Measurements from ENCODE around the gene BMS1. TPM values are rescaled to one million over a fixed set of nuclear protein-coding genes. Genes with fewer than 3 reads are reported as not detected.

The BMS1 gene
- total RNA-seq, 1 experiment from 2014 or later = 28.1 TPM

DNA sequence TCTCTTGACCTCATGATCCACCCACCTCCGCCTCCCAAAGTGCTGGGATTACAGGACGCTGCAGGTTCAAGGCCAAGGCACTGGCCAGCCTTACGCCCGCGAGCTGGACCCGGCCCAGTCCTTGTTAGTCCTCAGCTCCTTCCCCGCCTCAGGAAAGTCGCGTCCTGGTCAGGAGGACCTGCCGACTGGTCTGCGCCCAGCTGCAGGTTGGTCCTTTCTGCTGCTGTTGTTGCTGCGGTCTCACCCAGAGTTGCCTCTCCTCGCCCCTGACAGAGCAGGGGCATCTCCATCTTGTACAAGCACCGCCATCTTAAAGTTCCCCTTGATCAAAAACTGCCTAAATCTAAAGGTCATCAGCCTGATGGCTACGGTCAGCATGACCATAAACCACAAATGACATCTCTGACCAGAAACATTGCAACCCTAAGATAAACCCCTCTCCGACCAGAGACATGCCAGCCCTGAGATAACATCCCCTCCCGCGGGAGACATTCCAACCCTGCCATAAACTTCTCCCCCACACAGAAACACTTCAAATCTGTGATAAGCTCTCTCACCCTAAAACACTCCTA is 13.9 kb upstream of the BMS1 start:
- no peaks in the 10 kb centered on the region for H3K27me3 Mint-ChIP-seq (ENCODE audit: insufficient read depth, unreplicated experiment)
- H3K4me1 Mint-ChIP-seq (ENCODE audit: insufficient read depth, unreplicated experiment) = no peaks in the 10 kb centered on the region
- H3K27ac Mint-ChIP-seq (ENCODE audit: low read depth, unreplicated experiment) = no peak overlapping the region
- TF ChIP-seq, protein P1, sequence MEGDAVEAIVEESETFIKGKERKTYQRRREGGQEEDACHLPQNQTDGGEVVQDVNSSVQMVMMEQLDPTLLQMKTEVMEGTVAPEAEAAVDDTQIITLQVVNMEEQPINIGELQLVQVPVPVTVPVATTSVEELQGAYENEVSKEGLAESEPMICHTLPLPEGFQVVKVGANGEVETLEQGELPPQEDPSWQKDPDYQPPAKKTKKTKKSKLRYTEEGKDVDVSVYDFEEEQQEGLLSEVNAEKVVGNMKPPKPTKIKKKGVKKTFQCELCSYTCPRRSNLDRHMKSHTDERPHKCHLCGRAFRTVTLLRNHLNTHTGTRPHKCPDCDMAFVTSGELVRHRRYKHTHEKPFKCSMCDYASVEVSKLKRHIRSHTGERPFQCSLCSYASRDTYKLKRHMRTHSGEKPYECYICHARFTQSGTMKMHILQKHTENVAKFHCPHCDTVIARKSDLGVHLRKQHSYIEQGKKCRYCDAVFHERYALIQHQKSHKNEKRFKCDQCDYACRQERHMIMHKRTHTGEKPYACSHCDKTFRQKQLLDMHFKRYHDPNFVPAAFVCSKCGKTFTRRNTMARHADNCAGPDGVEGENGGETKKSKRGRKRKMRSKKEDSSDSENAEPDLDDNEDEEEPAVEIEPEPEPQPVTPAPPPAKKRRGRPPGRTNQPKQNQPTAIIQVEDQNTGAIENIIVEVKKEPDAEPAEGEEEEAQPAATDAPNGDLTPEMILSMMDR (IDR thresholded peaks at IDR 0.05; ENCODE audit: unreplicated experiment) = no peak
- no peaks in the 10 kb centered on the region for H3K36me3 Mint-ChIP-seq (ENCODE audit: insufficient read depth, unreplicated experiment)
- no peak for DNase-seq (ENCODE audit: unreplicated experiment)
- no peak overlapping the region for H3K4me3 Mint-ChIP-seq (ENCODE audit: unreplicated experiment)
- no TSS peak for BruUV-seq (replicated peaks)
- CTCF ChIA-PET = interaction anchor here (0.6 kb wide), 1 partner anchor 48 kb away, joined by 4 read pairs; no protein-coding TSS in a partner anchor
- intact Hi-C loops (cut with micrococcal nuclease) = no loop called here
- POLR2A ChIA-PET = interaction anchor here (1.7 kb wide), 1 partner anchor 8 kb away, joined by 7 read pairs; no protein-coding TSS in a partner anchor
- H3K9me3 Mint-ChIP-seq (ENCODE audit: unreplicated experiment) = peaks cover 18% of the 10 kb centered on the region

DNA sequence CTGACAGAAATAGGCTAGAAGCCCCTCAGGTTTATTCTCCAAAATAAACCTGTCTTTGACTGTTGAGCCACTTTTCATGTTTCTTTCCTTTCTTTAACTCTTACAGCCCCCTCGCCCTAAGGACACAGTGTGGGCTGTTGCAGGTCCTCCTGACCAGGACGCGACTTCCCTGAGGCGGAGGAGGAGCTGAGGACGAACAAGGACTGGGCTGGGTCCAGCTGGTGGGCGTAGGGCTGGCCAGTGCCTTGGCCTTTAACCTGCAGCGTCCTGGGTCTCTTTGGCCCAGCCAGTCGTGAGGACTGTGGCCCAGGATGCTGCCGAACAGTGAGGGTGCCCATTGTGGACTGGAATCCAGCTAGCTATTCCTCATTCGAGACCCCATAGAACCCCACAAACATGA is 13.4 kb upstream of the BMS1 start:
- Mint-ChIP-seq H3K4me3 (ENCODE audit: unreplicated experiment) (no peak overlapping the region), H3K27me3 (ENCODE audit: insufficient read depth, unreplicated experiment) (no peaks in the 10 kb centered on the region), H3K4me1 (ENCODE audit: insufficient read depth, unreplicated experiment) (no peaks in the 10 kb centered on the region), H3K36me3 (ENCODE audit: insufficient read depth, unreplicated experiment) (no peaks in the 10 kb centered on the region), H3K27ac (ENCODE audit: low read depth, unreplicated experiment) (no peak overlapping the region), H3K9me3 (ENCODE audit: unreplicated experiment) (peaks cover 13% of the 10 kb centered on the region)
- no TSS peak for BruUV-seq (replicated peaks)
- no peak for DNase-seq (ENCODE audit: unreplicated experiment)
- TF ChIP-seq, protein P1 (IDR thresholded peaks at IDR 0.05; ENCODE audit: unreplicated experiment) = no peak
- intact Hi-C loops (cut with micrococcal nuclease) = no loop called here
- ChIA-PET POLR2A (no interaction called here), CTCF (no interaction called here)

DNA sequence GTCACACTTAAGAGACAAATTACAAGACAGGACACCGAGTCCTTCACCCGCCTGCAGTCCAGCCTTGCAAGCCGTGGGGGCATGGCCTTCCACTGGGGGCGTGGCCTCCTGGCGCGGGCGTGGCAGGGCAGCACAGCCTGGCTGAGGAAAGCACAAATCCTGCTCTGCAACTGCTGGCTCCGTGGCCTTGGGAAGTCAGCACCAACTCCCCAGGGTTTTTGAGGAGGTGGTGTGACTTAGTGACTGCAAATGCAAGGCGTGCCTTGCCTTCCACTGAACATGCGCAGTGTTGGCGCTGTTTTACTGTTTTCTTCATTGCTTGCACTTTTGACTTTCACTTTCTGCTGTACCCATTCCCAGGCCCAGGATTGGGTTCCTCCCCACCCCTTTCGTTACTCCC is 12.9 kb upstream of the BMS1 start:
- POLR2A ChIA-PET = no interaction called here
- no peaks in the 10 kb centered on the region for H3K4me1 Mint-ChIP-seq (ENCODE audit: insufficient read depth, unreplicated experiment)
- TF ChIP-seq, protein P1 (IDR thresholded peaks at IDR 0.05; ENCODE audit: unreplicated experiment) = no peak
- no peaks in the 10 kb centered on the region for H3K27me3 Mint-ChIP-seq (ENCODE audit: insufficient read depth, unreplicated experiment)
- H3K36me3 Mint-ChIP-seq (ENCODE audit: insufficient read depth, unreplicated experiment) = no peaks in the 10 kb centered on the region
- intact Hi-C loops (cut with micrococcal nuclease) = no loop called here
- BruUV-seq (replicated peaks) = no TSS peak
- DNase-seq (ENCODE audit: unreplicated experiment) = no peak
- CTCF ChIA-PET = no interaction called here
- no peak overlapping the region for H3K4me3 Mint-ChIP-seq (ENCODE audit: unreplicated experiment)
- H3K27ac Mint-ChIP-seq (ENCODE audit: low read depth, unreplicated experiment) = no peak overlapping the region
- H3K9me3 Mint-ChIP-seq (ENCODE audit: unreplicated experiment) = peaks cover 13% of the 10 kb centered on the region

DNA sequence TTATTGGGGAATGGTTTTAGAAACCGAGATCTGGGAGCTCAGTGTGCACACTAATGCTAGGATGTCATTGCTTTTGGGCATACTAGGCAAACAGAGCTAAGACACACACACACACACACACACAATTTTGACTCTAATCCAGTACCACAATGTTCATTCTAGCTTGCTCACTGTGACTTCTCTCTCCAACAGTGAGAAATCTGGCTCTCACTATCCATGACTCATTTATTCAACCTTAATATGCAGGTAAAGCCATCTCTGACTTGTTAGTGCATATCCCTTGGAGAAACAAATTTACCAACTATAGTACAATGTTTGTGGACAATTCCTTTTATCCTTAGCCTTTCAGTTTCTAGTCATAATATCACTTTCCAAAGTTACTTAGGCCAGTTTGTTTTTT is 5.9 kb upstream of the BMS1 start:
- TF ChIP-seq, protein P1 (IDR thresholded peaks at IDR 0.05; ENCODE audit: unreplicated experiment) = no peak
- Mint-ChIP-seq H3K27ac (ENCODE audit: low read depth, unreplicated experiment) (no peak overlapping the region), H3K9me3 (ENCODE audit: unreplicated experiment) (peaks cover 8% of the 10 kb centered on the region), H3K27me3 (ENCODE audit: insufficient read depth, unreplicated experiment) (no peaks in the 10 kb centered on the region), H3K4me1 (ENCODE audit: insufficient read depth, unreplicated experiment) (no peaks in the 10 kb centered on the region), H3K4me3 (ENCODE audit: unreplicated experiment) (no peak overlapping the region), H3K36me3 (ENCODE audit: insufficient read depth, unreplicated experiment) (no peaks in the 10 kb centered on the region)
- no TSS peak for BruUV-seq (replicated peaks)
- intact Hi-C loops (cut with micrococcal nuclease) = no loop called here
- ChIA-PET CTCF (interaction anchor here (0.5 kb wide), 1 partner anchor 88 kb away, joined by 3 read pairs; no protein-coding TSS in a partner anchor), POLR2A (interaction anchor here (0.6 to 1.8 kb wide), 5 partner anchors 9 to 288 kb away, joined by 3 to 9 read pairs (median 7); no protein-coding TSS in a partner anchor)
- no peak for DNase-seq (ENCODE audit: unreplicated experiment)
